Pancreas (tissue), 10 donors: ENCODE data around the gene ZNF582. TPM values are rescaled to one million over a fixed set of nuclear protein-coding genes. Genes with fewer than 3 reads are reported as not detected.
A peak's percentile ranks its signal among the peaks of the same experiment; 100 is the strongest.

ENCODE experiments used
- ATAC-seq, 4 donors: fragments of 200-7000 bp; cut with Tn5 transposase; one replicate each; pipeline versions ENCODE4 v1.8.0 to v1.9.1; 2020; ENCODE audit warnings: mild to moderate bottlenecking in 4 of 4, moderate library complexity in 4 of 4
- DNase-seq, 6 donors: peaks; one replicate each; pipeline ENCODE4 v3.0.0-alpha.2; 2020
- FAIRE-seq: peaks from 2 replicates; lab custom pipeline; 2012; peaks lifted over from hg19 to GRCh38; lab: Jason Lieb, UNC
- H3K27ac ChIP-seq, 4 donors: fragments of 200-600 bp; sonication (generic); 1 replicate in 3 of 4; 2 replicates in 1 of 4; pipeline versions ENCODE4 v1.5.0 to v1.8.0; 2020
- H3K27me3 ChIP-seq, 4 donors: fragments of 200-600 bp; one replicate each; pipeline ENCODE4 v1.8.0; 2021
- H3K36me3 ChIP-seq, 3 donors: fragments of 200-600 bp; sonication (generic) in 1 of 3; one replicate each; pipeline versions ENCODE4 v1.5.0 to v1.8.0; 2020 to 2021
- H3K4me1 ChIP-seq, 3 donors: fragments of 200-600 bp; one replicate each; pipeline ENCODE4 v1.8.0; 2021
- H3K4me3 ChIP-seq, 4 donors: fragments of 200-600 bp; sonication (generic) in 2 of 4; one replicate each; pipeline versions ENCODE4 v1.5.0 to v1.8.0; 2020 to 2021
- H3K9me3 ChIP-seq, 4 donors: fragments of 200-600 bp; one replicate each; pipeline ENCODE4 v1.8.0; 2021
- WGBS, 2 donors: extraction: QIAGEN DNeasy Blood & Tissue Kit; methylation state at CpG; one replicate each; pipeline ENCODE4 v1.1.7; 2013; 5-methylcytosine and 5-hydroxymethylcytosine counted together
- intact Hi-C, 3 donors: fragments of 100-400 bp; cut with DNase I; formaldehyde crosslinking; loops; one replicate each; pipeline versions ENCODE4 v1.11.1 to v1.14.2; 2022
- polyA plus RNA-seq, 2 donors: library from polyadenylated mRNA; stranded (reverse); fragments of 200-250 nt; gene quantifications; one replicate each; pipeline ENCODE4 v1.2.3, GENCODE V29; 2013
- total RNA-seq, 6 donors: library from RNA; stranded (reverse); fragmentation: NEBNext Ultra II Directional in 4 of 6; extraction: Animal tissue kit (Norgen Biotek cat#: 25700) in 4 of 6; gene quantifications; one replicate each; pipeline versions ENCODE4 v1.2.1 to v1.2.4, GENCODE V29; 2021 to 2023
- TF ChIP-seq, protein P1 (sequence below), 4 donors: fragments of 200-600 bp; sonication (generic) in 3 of 4; IDR thresholded peaks; one replicate each; pipeline versions ENCODE4 v1.5.0 to v1.8.0; 2021; ENCODE audit warnings: antibody characterized with exemption in 4 of 4
- donor health status: healthy with polysubstance abuse.
- donor health status: DM: no; HTN: no; CAD: no; lungs with moderate emphysema.
- donor health status: DM: no; HTN: no; CAD: no.
- donor health status: control.
- donor health status: control.
- donor health status: Bipolar disorder and iron deficiency.
- donor health status: DM: yes; HTN: yes; CAD: no.
- donor health status: DM: no; HTN: no; CAD: no.
- donor health status: DM: no; HTN: no; CAD: no.
- donor health status: DM: yes; HTN: yes; CAD: no.

The ZNF582 gene
- total and polyA plus RNA-seq, 8 donors: 1.2 to 2.6 (median 1.8) TPM

DNA sequence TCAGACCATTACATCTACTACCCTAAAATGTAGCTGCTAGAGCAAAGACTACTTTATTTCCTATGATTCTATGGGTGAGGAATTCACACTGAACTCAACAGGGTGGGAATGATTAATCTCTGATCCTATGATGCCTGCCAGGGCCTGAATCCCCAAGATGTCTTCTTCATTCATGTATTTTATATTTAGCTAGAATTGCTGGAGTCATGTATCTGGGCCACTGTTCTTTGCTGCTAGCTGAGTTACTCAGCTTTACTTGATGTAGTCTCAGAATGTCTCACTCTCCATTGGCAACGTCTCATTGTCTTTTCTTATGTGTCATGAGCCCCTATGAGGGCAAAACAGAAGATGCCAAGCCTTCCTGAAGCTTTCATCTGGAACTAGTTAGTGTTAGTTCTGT is 21.1 kb downstream of the ZNF582 start:
- H3K36me3 ChIP-seq: peaks cover 0 to 39% (median 17%) of the 10 kb centered on the region in 3 donors
- DNase-seq (no peak), ATAC-seq (no peak), FAIRE-seq (no peak)
- no peak overlapping the region for H3K27ac ChIP-seq
- intact Hi-C loops: no loop called here
- no peaks in the 10 kb centered on the region for H3K27me3 ChIP-seq
- WGBS, 2 donors: 80 to 93% methylated on average over 1 of the region's 1 CpG
- TF ChIP-seq, protein P1, sequence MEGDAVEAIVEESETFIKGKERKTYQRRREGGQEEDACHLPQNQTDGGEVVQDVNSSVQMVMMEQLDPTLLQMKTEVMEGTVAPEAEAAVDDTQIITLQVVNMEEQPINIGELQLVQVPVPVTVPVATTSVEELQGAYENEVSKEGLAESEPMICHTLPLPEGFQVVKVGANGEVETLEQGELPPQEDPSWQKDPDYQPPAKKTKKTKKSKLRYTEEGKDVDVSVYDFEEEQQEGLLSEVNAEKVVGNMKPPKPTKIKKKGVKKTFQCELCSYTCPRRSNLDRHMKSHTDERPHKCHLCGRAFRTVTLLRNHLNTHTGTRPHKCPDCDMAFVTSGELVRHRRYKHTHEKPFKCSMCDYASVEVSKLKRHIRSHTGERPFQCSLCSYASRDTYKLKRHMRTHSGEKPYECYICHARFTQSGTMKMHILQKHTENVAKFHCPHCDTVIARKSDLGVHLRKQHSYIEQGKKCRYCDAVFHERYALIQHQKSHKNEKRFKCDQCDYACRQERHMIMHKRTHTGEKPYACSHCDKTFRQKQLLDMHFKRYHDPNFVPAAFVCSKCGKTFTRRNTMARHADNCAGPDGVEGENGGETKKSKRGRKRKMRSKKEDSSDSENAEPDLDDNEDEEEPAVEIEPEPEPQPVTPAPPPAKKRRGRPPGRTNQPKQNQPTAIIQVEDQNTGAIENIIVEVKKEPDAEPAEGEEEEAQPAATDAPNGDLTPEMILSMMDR (IDR thresholded peaks at IDR 0.05): no peak
- H3K4me1 ChIP-seq: no peaks in the 10 kb centered on the region
- H3K4me3 ChIP-seq: no peak overlapping the region
- H3K9me3 ChIP-seq: peaks cover 0 to 2% (median 1%) of the 10 kb centered on the region in 4 donors

DNA sequence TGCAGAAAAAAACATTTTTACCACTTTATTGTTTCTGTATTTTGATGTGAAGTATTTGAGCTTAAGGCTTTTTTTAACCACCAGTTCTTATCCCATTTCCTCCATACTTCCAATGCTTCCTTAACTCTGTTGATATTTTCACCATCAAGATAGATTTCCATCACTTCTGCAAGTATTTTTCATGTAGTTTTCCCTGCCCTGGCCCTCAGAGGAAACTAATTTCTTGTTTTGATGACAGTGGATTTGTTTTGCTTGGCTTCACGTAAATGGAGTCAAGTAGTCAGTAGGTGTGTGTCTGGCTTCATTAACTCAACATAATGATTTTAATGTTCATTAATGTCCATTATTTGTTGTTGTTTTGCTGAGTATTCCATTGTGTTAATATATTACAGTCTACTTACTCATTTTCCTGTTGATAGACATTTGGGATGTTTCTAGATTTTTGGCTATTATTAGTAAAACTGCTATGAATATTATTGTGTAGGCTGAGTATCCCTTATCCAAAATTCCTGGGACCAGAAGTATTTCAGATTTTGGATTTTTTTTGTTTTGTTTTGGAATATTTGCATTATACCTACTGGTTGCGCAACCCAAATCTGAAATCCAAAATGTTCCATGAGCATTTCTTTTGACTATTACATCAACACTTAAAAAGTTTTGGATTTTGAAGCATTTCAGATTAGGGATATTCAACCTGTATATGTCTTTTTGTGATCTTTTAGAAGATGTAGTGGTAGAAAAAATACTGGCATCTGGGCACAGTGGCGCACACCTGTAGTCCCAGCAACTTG is 23.3 kb downstream of the ZNF582 start:
- no peak for ATAC-seq
- FAIRE-seq: no peak
- Histone ChIP-seq H3K9me3 (no peaks in the 10 kb centered on the region), H3K4me1 (no peaks in the 10 kb centered on the region), H3K27me3 (no peaks in the 10 kb centered on the region), H3K36me3 (peaks cover 0 to 26% (median 11%) of the 10 kb centered on the region in 3 donors), H3K4me3 (no peak overlapping the region), H3K27ac (no peak overlapping the region)
- no peak for DNase-seq
- 96 to 98% methylated on average over 3 of the region's 3 CpGs for WGBS, 2 donors
- intact Hi-C loops: no loop called here
- TF ChIP-seq, protein P1 (IDR thresholded peaks at IDR 0.05): no peak

DNA sequence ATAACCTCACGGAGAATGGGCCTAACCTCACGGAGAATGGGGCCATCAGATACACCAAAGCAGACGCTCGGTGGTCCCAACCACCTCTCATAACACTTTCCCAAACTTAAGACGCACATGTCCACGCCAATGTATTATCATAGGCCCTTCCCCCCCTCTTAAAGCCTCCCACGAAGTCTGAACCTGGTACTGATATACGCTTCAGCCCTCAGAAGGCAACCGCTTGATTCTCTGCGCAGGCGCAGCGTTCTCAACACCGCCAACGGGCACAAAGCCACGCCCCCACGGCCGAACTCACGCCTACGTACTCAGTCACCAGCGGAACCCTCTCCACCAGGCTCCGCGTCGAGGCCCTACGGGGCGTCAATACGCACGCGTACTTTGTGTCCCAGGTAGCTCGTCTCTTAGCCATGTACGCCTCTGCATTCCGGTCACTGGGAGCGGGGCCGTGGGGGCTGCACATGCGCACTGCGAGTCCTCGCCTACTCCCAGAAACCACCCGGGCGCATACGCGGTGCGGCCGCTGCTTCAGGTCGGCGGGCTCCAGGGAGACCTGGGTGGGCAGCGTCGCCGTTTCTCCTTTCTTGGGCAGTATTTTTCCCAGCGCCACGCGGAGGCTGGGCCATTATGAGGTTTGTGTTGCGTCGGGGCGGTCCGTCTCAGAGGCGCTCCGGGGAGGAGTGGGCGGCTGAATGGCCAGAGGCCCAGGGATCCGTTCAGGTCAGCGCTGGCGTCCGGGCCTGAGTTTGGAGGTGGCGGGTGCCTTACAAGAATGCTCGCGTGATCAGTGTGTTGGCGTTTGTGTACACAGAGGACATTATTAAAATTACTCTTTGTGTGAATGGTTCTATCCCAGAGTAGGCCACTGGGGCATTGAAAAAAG is 25.3 kb downstream of the ZNF582 start:
- TF ChIP-seq, protein P1 (IDR thresholded peaks at IDR 0.05): no peak
- 6% methylated on average over 65 of the region's 65 CpGs for WGBS, 2 donors
- ATAC-seq (peak; percentile 90 to 98 (median 98)), FAIRE-seq (no peak), DNase-seq (peak; percentile 84 to 93 (median 86))
- no peaks in the 10 kb centered on the region for H3K4me1 ChIP-seq
- H3K27ac ChIP-seq: peak overlapping the region; percentile 39 to 78 (median 62)
- intact Hi-C loops: no loop called here
- H3K4me3 ChIP-seq: peak overlapping the region; percentile 40 to 48 (median 46)
- H3K27me3 ChIP-seq: no peaks in the 10 kb centered on the region
- peaks cover 0 to 7% (median 0%) of the 10 kb centered on the region in 3 donors for H3K36me3 ChIP-seq
- H3K9me3 ChIP-seq: no peaks in the 10 kb centered on the region

DNA sequence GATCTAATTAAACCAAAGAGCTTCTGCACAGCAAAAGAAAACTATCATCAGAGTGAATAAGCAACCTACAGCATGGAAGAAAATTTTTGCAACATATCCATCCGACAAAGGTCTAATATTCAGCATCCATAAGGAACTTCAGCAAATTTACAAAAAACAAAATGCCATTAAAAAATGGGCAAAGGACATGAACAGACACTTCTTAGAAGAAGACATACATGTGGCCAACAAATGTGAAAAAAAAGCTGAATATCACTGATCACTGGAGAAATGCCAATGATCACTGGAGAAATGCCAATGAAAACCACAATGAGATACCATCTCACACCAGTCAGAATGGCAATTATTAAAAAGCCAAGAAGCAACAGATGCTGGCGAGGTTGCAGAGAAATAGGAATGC is 32.5 kb downstream of the ZNF582 start:
- no peaks in the 10 kb centered on the region for H3K4me1 ChIP-seq
- no peaks in the 10 kb centered on the region for H3K9me3 ChIP-seq
- FAIRE-seq: no peak
- H3K27me3 ChIP-seq: no peaks in the 10 kb centered on the region
- TF ChIP-seq, protein P1 (IDR thresholded peaks at IDR 0.05): no peak
- DNase-seq: no peak
- no peaks in the 10 kb centered on the region for H3K36me3 ChIP-seq
- H3K4me3 ChIP-seq: no peak overlapping the region
- intact Hi-C loops: no loop called here
- no peak for ATAC-seq
- H3K27ac ChIP-seq: no peak overlapping the region
- WGBS, 2 donors: 86 to 93% methylated on average over 2 of the region's 2 CpGs
